HG02938 (cell line): ENCODE data around the gene CEND1.

Source experiments
- ATAC-seq: cut with Tn5 transposase; IDR thresholded peaks from one replicate; pipeline ENCODE4 v1.9.1; 2021; ENCODE audit warnings: mild to moderate bottlenecking, moderate library complexity; ENCODE audit not compliant: unreplicated experiment

The CEND1 gene

DNA sequence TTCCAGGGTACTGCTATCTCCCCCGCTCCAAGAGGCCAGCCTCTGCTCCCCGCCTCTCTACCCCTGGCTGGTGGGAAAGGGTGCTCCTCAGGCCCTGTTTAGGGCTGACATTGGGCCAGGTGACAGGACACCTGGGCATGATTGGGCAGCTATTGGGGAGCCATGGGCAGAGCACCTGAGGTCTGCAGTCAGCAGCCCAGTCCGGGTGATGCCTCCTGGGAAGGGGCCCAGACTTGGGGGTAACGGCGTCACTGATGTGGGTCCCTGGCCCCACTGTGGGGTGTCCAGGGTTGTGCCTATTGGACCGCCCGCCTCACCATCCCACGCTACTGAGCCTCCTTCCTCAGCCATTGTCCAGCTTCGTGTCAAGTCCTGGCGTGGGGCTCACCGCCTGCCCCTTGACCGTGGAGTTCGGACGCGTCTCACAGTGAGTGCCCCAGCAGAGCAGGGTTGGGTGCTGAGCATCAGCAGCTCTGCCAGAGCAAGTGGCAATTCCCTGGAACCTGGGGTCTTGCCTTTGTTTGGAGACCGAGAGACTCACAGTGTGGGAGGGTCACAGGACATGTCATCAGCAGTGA lies 9.8 kb downstream of the CEND1 start:
- no peak for ATAC-seq

DNA sequence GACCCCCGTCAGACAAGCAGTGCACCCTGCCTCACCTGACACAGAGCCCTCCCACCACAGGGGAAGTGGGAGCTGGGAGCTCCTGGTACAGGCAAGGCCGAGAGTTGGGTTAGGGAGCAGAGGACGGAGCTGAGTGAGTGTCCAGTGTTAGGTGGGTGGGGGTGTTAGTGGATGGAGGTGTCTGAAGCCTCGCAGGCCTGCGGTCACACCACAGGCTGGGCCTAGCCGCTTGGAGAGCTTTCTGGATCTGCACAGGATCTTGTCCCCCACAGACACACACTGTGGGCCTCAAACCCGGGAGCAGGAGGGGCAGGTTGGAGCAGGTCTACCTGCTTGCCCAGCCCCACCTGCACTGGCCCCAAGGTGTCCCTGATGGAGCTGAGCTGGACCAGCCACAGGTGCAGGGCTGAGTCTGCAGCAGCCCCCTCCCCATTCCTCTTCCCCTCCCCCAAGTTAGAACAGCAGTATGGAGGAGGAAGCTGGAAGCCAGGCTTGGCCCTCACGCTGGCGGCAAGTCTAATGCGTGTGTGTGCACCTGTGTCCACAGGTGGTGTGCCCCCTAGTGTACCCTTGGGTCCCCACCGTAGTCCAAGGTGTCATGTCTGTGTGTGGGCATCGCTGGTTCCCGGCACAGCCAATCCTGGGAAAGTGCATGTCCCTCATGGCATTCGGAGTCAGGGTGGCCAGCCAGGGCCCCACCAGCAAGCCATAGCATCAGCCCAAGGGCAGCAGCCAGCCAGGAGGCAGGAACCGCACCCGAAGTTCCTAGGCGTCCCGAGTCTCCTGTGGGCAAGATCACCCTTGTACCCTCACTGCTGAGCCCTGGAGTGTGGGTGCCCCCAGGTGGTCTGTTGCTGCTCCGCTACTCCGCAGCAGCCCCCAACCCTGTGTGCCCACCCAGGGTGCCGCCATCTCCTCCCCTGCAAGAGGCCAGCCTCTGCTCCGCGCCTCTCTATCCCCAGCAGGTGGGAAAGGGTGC lies 10.6 kb downstream of the CEND1 start:
- ATAC-seq = no peak

DNA sequence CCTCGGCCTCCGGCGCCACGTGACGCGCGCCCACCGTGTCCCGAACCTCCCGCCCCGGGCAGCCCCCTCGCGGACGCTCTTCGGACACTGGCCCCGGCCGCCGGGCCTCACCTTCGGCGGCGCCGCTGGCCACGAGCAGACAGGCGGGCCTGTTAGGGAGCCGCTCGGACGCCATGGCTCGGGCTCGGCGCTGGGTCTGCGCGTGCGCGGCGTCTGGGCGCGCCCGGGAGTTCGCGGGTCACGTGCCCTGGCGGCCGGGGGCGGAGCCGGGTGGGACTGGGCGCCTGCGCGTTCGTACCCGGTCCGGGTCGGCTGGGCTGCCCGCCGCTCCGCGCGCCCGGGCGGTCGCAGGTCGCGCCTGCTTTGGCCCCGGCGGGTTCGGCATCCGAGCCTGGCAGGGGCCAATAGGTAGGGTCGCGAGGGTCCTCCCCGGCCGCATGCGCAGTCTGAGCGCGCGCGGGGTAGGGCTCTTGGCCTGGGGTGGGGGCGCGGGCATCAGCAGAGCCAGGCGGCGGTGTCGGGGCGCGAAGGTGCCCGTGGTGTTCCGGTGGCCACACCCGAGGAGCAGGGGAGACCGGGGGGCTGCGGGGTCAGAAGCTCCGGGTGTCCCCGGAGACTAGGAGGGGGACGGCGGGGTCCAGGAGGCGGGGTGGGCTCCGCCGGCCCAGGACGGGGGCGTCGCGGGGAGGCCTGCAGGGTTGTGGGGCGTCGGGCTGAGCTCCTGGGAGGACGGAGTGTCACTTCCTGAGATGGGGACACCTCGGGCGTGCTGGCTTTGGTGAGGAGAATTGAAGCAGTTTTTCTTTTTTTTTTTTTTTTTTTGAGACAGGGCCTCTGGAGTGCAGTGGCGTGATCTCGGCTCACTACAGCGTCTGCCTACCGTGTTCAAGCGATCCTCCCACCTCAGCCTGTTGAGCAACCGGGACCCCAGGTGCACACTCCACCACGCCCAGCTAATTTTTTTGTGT lies 12.3 kb downstream of the CEND1 start, which contains the start of gene GATD1:
Gene GATD1, minus strand, starts transcription at position 200 of the 968 bp plus-strand sequence. Its CDS starts 25 bp downstream, at position 175.
- ATAC-seq = peak; percentile 40

GRCh38 chr11:776561-777287 lies 13.2 kb downstream of the CEND1 start:
- ATAC-seq = peak; percentile 25

DNA sequence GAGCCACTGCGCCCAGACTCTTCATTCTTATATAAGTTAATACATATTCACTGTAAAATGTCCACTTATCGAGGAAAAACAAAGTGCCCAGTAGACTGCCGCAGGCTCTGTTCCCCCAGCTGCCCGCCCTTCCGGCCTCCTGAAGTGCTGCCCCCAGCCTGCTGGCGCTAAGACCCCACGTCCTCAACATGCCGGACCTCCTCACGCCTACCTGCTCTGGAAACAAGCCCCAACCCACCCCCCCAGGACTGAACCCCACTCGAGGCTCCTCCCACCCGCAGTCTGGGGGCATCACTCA lies 13.7 kb downstream of the CEND1 start:
- no peak for ATAC-seq

- ATAC-seq = no peak
Measured at GRCh38 chr11:774873-775592, 14.9 kb downstream of the CEND1 start.

- no peak for ATAC-seq
Measured at GRCh38 chr11:773830-774229, 16.1 kb downstream of the CEND1 start.

DNA sequence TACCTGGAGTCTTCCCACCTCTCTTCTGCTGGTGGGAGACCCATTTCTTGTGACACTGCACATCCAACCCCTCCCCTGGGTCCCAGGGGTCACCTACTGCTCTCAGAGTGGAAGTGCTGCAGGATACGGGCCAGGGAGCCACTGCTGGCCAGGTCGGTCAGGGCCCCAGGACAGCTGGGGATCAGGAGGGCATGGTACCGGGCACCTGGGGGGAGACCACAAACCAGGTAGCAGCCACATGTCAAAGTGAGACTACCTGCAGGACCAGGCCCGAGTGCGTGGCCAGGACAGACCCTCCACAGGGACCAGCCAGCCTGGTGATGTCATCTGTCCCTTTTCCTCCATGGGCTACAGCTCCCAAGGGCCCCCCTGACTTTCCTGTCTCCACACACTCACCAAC lies 16.5 kb downstream of the CEND1 start:
- no peak for ATAC-seq

GRCh38 chr11:772429-773390 lies 17.2 kb downstream of the CEND1 start:
- ATAC-seq = no peak

DNA sequence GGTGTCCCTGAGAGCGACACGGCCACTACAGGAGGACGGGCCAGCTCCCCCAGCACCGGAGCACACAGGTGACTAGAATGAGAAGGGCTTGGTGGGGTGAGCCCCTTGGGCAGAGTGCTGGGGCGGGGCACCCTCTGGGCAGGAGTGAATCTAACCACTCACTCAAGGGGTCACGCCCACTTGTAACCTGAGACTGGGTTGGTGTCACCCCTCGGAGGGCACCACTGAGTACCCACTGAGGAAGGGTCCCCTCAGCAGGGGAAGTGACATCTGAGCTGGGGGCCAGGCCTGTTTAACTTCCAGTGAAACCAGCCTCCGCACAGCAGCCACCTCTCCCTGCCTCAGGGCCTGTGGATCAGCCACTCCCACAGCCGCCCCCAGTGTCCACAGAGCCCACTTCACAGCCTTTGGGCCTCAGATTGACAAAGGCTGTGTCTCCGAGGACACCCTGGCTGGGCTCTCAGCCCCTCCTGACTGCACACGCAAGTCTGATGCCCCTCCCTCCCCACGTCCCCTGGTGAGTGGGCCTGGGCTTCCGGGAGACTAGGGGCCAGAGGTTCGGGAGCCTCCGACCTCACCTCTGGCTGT lies 18.2 kb downstream of the CEND1 start:
- no peak for ATAC-seq

GRCh38 chr11:770642-771616 lies 19.0 kb downstream of the CEND1 start:
- ATAC-seq = no peak

DNA sequence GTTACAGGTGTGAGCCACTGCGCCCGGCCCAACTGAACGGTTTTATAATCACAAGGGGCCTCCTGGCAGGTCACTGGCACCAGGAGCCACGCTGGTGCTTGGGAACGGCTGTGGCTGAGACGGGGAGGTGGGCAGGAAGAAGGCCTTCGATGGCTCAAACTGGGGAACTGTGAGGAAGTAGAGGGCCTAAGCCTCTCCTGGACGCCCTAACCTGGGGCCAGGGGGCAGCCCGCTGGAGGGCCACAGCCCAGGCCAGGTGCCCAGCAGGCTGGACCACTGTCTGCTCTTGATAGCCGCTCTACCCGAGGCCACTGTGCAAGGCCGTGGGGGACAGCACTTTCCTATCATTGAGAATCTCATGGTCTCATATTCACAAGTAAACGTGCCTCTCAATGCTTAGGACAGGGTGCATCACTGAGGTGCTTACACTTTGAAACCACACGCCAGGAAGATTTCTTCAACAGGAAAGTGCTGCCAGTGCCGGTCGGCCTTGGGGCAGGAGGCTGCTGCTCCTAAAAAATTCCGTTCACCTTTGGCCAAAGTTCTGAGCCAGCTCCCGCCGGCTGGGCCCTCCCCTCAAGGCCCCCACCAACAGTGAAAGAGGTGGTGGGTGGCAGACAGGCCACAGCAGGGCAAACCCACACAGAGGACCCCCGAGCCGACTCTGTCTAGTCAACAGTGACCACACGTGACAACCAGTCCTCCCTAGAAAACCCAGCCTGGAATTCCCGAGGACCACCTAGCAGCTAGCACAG lies 19.8 kb downstream of the CEND1 start:
- no peak for ATAC-seq

- ATAC-seq = no peak
Measured at GRCh38 chr11:767238-767637, 22.7 kb downstream of the CEND1 start.

DNA sequence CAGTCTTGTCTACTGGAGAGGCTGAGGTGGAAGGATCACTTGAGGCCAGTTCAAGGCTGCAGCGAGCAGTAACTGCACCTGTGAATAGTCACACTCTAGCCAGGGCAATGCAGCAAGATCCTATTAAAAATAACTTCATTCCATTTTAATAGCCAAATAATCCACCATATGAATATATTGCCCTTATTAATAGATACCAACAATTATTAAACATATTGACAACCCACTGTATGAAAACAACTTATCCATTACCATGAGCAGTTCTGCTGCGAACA lies 23.0 kb downstream of the CEND1 start:
- ATAC-seq = no peak

DNA sequence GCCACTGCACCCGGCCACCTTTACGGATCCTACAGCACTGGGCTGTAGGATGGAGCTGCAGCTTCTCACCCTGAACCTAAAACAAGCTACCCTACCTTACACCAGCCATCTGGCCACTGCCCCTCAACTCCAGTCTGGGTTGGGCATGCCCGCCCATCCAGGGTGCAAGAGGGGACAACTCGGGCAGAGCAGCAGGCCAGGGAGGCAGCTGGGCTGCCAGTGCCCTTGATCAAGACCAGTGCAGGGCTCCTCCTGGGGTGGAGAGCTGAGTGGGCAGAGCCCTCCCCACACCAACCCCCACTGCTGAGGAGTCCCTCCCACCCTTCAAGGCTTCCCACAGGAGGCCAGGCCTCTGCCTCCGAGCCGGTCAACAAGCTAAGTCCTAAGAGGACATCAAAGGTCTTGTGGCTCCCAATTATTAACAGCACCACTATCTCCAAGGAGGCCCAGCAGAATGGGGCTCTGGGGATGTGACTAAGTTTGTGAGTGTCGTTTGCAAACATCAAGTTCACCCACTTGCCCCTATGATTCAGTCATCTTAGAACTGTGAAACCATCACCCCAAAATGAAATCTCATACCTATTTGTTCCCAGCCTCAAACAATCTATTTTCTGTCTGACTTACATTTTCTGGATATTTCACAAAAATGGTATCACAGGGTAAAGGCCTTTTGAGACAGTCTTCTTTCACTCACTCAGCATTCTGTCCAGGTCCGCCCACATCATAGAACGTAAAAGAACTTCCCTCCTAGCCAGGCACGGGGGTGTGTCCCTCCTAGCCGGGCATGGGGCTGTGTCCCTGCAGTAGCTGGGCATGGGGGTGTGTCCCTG lies 23.6 kb downstream of the CEND1 start:
- no peak for ATAC-seq

- ATAC-seq = no peak
Measured at GRCh38 chr11:765802-766091, 24.1 kb downstream of the CEND1 start.
